Upper lobe of right lung (tissue), 1 donor: ENCODE results near the gene OR8H2. TPM values are rescaled to one million over a fixed set of nuclear protein-coding genes. Genes with fewer than 3 reads are reported as not detected.
"Not testable (repeated sequence)": the region's sequence is repeated elsewhere in the genome, so short reads cannot be mapped to it uniquely, and the experiment has no call there.

ENCODE experiments used
- ATAC-seq: fragments of 200-7000 bp; cut with Tn5 transposase; one replicate; pipeline ENCODE4 v1.9.1; 2020; ENCODE audit warnings: mild to moderate bottlenecking, moderate library complexity
- DNase-seq: peaks from one replicate; pipeline ENCODE4 v3.0.0-alpha.2; 2020
- H3K27ac ChIP-seq: fragments of 200-600 bp; one replicate; pipeline ENCODE4 v1.8.0; 2022
- H3K27me3 ChIP-seq: fragments of 200-600 bp; one replicate; pipeline ENCODE4 v1.8.0; 2022; ENCODE audit warnings: mild to moderate bottlenecking
- H3K36me3 ChIP-seq: fragments of 200-600 bp; one replicate; pipeline ENCODE4 v1.8.0; 2022
- H3K4me1 ChIP-seq: fragments of 200-600 bp; one replicate; pipeline ENCODE4 v1.8.0; 2022
- H3K4me3 ChIP-seq: fragments of 200-600 bp; one replicate; pipeline ENCODE4 v1.8.0; 2022; ENCODE audit warnings: mild to moderate bottlenecking
- H3K9me3 ChIP-seq: fragments of 200-600 bp; one replicate; pipeline ENCODE4 v1.8.0; 2022
- CTCF ChIP-seq: fragments of 200-600 bp; IDR thresholded peaks from one replicate; pipeline ENCODE4 v1.8.0; 2022; ENCODE audit warnings: antibody characterized with exemption
- intact Hi-C: fragments of 100-400 bp; cut with DNase I; formaldehyde crosslinking; loops from one replicate; pipeline ENCODE4 v1.11.0; 2022
- long read RNA-seq: library from polyadenylated mRNA; unstranded; transcript quantifications from one replicate; pipeline ENCODE4 v2.0.0, GENCODE V29; 2021
- total RNA-seq: library from RNA; stranded (reverse); fragmentation: NEBNext Ultra II Directional; extraction: Animal tissue kit (Norgen Biotek cat#: 25700); gene quantifications from one replicate; pipeline ENCODE4 v1.2.1, GENCODE V29; 2021
- donor health status: DM: no; HTN: yes; CAD: no; lungs with severe emphysema.

Gene OR8H2
- total RNA-seq: not detected
- long read RNA-seq: 0 reads

- Histone ChIP-seq H3K9me3 (no peaks in the 10 kb centered on the region), H3K36me3 (no peaks in the 10 kb centered on the region), H3K4me1 (no peaks in the 10 kb centered on the region), H3K27ac (no peak within 1 kb of the TSS), H3K4me3 (no peak within 1 kb of the TSS), H3K27me3 (no peaks in the 10 kb centered on the region)
- DNase-seq (no peak), ATAC-seq (no peak)
- intact Hi-C loops: no loop called here
- TF ChIP-seq CTCF: no peak
Measured at GRCh38 chr11:56103210-56103737, at the start of gene OR8H2. Gene OR8H2, plus strand, starts transcription at chr11:56103687. Its CDS starts 1,356 bp downstream, at chr11:56105043.

GRCh38 chr11:56056366-56056765 is 47.1 kb upstream of the OR8H2 start:
- H3K4me3 ChIP-seq, DNase-seq, ATAC-seq, H3K36me3 ChIP-seq, H3K27me3 ChIP-seq, H3K9me3 ChIP-seq, H3K4me1 ChIP-seq, H3K27ac ChIP-seq, intact Hi-C loops: not testable (repeated sequence)

- H3K4me3 ChIP-seq, ATAC-seq, H3K27me3 ChIP-seq, H3K27ac ChIP-seq, intact Hi-C loops, H3K9me3 ChIP-seq, H3K4me1 ChIP-seq, H3K36me3 ChIP-seq, DNase-seq: not testable (repeated sequence)
Measured at GRCh38 chr11:56057661-56058237, 45.7 kb upstream of the OR8H2 start.

GRCh38 chr11:56058260-56058780 is 45.2 kb upstream of the OR8H2 start:
- H3K9me3 ChIP-seq, H3K4me3 ChIP-seq, H3K27ac ChIP-seq, H3K27me3 ChIP-seq, ATAC-seq, H3K36me3 ChIP-seq, DNase-seq, H3K4me1 ChIP-seq, intact Hi-C loops: not testable (repeated sequence)

GRCh38 chr11:56066980-56067379 is 36.5 kb upstream of the OR8H2 start:
- TF ChIP-seq CTCF: no peak
- Histone ChIP-seq H3K4me1 (no peaks in the 10 kb centered on the region), H3K36me3 (no peaks in the 10 kb centered on the region), H3K27me3 (no peaks in the 10 kb centered on the region), H3K9me3 (no peaks in the 10 kb centered on the region), H3K27ac (no peak overlapping the region), H3K4me3 (no peak overlapping the region)
- intact Hi-C loops: no loop called here
- ATAC-seq (no peak), DNase-seq (no peak)

GRCh38 chr11:56089697-56090096 is 13.8 kb upstream of the OR8H2 start:
- no peak overlapping the region for H3K4me3 ChIP-seq
- H3K36me3 ChIP-seq: no peaks in the 10 kb centered on the region
- intact Hi-C loops: no loop called here
- H3K4me1 ChIP-seq: no peaks in the 10 kb centered on the region
- no peaks in the 10 kb centered on the region for H3K27me3 ChIP-seq
- ATAC-seq (no peak), DNase-seq (no peak)
- no peaks in the 10 kb centered on the region for H3K9me3 ChIP-seq
- H3K27ac ChIP-seq: no peak overlapping the region
- TF ChIP-seq CTCF: no peak

GRCh38 chr11:56093008-56093407 is 10.5 kb upstream of the OR8H2 start, which contains the start of gene OR8I2:
Gene OR8I2, plus strand, starts transcription at chr11:56093308. Its CDS starts 0 bp downstream, at chr11:56093308.
- no peak for TF ChIP-seq CTCF
- no peak within 1 kb of the TSS for H3K27ac ChIP-seq
- no peaks in the 10 kb centered on the region for H3K4me1 ChIP-seq
- no peaks in the 10 kb centered on the region for H3K36me3 ChIP-seq
- no peaks in the 10 kb centered on the region for H3K27me3 ChIP-seq
- H3K9me3 ChIP-seq: no peaks in the 10 kb centered on the region
- intact Hi-C loops: no loop called here
- ATAC-seq (no peak), DNase-seq (no peak)
- no peak within 1 kb of the TSS for H3K4me3 ChIP-seq
